ENCODE measurements around the gene SLC51B.

The SLC51B gene

GRCh38 chr15:65079580-65079979 lies 34.4 kb downstream of the SLC51B start:
- Histone ChIP-seq H3K9me3 (ENCODE audit: control insufficient read depth in 5 of 5, low read length in 5 of 5) (no peaks in the 10 kb centered on the region), H3K4me1 (ENCODE audit: control insufficient read depth in 5 of 5, insufficient read depth in 5 of 5, low read length in 5 of 5) (peaks cover 0 to 14% (median 11%) of the 10 kb centered on the region in 5 donors), H3K4me3 (ENCODE audit: low read depth in 1 of 5, low read length in 5 of 5) (no peak overlapping the region), H3K9ac (ENCODE audit: low read length in 5 of 5) (no peak overlapping the region), H3K27me3 (ENCODE audit: control insufficient read depth in 5 of 5, insufficient read depth in 4 of 5, low read length in 5 of 5) (peaks cover 16 to 38% (median 19%) of the 10 kb centered on the region in 5 donors), H3K36me3 (ENCODE audit: control insufficient read depth in 5 of 5, insufficient read depth in 5 of 5, low read length in 5 of 5) (no peaks in the 10 kb centered on the region), H3K27ac (ENCODE audit: low read depth, low read length) (no peak overlapping the region)

GRCh38 chr15:65081270-65081669 lies 36.1 kb downstream of the SLC51B start:
- Histone ChIP-seq H3K27ac (ENCODE audit: low read depth, low read length) (no peak overlapping the region), H3K4me3 (ENCODE audit: low read depth in 1 of 5, low read length in 5 of 5) (no peak overlapping the region), H3K36me3 (ENCODE audit: control insufficient read depth in 5 of 5, insufficient read depth in 5 of 5, low read length in 5 of 5) (no peaks in the 10 kb centered on the region), H3K27me3 (ENCODE audit: control insufficient read depth in 5 of 5, insufficient read depth in 4 of 5, low read length in 5 of 5) (peaks cover 18 to 38% (median 23%) of the 10 kb centered on the region in 5 donors), H3K4me1 (ENCODE audit: control insufficient read depth in 5 of 5, insufficient read depth in 5 of 5, low read length in 5 of 5) (peaks cover 0 to 23% (median 18%) of the 10 kb centered on the region in 5 donors), H3K9me3 (ENCODE audit: control insufficient read depth in 5 of 5, low read length in 5 of 5) (no peaks in the 10 kb centered on the region), H3K9ac (ENCODE audit: low read length in 5 of 5) (no peak overlapping the region)

- H3K4me1 ChIP-seq (ENCODE audit: control insufficient read depth in 5 of 5, insufficient read depth in 5 of 5, low read length in 5 of 5): peaks cover 0 to 25% (median 18%) of the 10 kb centered on the region in 5 donors
- no peaks in the 10 kb centered on the region for H3K9me3 ChIP-seq (ENCODE audit: control insufficient read depth in 5 of 5, low read length in 5 of 5)
- H3K36me3 ChIP-seq (ENCODE audit: control insufficient read depth in 5 of 5, insufficient read depth in 5 of 5, low read length in 5 of 5): no peaks in the 10 kb centered on the region
- H3K9ac ChIP-seq (ENCODE audit: low read length in 5 of 5): no peak overlapping the region
- H3K27ac ChIP-seq (ENCODE audit: low read depth, low read length): no peak overlapping the region
- peaks cover 17 to 35% (median 23%) of the 10 kb centered on the region in 5 donors for H3K27me3 ChIP-seq (ENCODE audit: control insufficient read depth in 5 of 5, insufficient read depth in 4 of 5, low read length in 5 of 5)
- H3K4me3 ChIP-seq (ENCODE audit: low read depth in 1 of 5, low read length in 5 of 5): no peak overlapping the region
Observed at GRCh38 chr15:65081758-65082157, 36.6 kb downstream of the SLC51B start.

- H3K4me1 ChIP-seq (ENCODE audit: control insufficient read depth in 5 of 5, insufficient read depth in 5 of 5, low read length in 5 of 5): peaks cover 1 to 31% (median 21%) of the 10 kb centered on the region in 5 donors
- no peaks in the 10 kb centered on the region for H3K36me3 ChIP-seq (ENCODE audit: control insufficient read depth in 5 of 5, insufficient read depth in 5 of 5, low read length in 5 of 5)
- H3K9me3 ChIP-seq (ENCODE audit: control insufficient read depth in 5 of 5, low read length in 5 of 5): no peaks in the 10 kb centered on the region
- peaks cover 10 to 29% (median 19%) of the 10 kb centered on the region in 5 donors for H3K27me3 ChIP-seq (ENCODE audit: control insufficient read depth in 5 of 5, insufficient read depth in 4 of 5, low read length in 5 of 5)
- H3K27ac ChIP-seq (ENCODE audit: low read depth, low read length): no peak overlapping the region
- H3K9ac ChIP-seq (ENCODE audit: low read length in 5 of 5): no peak overlapping the region
- no peak overlapping the region for H3K4me3 ChIP-seq (ENCODE audit: low read depth in 1 of 5, low read length in 5 of 5)
Observed at GRCh38 chr15:65082303-65082953, 37.2 kb downstream of the SLC51B start.

GRCh38 chr15:65083262-65083701 lies 38.1 kb downstream of the SLC51B start:
- Histone ChIP-seq H3K9me3 (ENCODE audit: control insufficient read depth in 5 of 5, low read length in 5 of 5) (no peaks in the 10 kb centered on the region), H3K36me3 (ENCODE audit: control insufficient read depth in 5 of 5, insufficient read depth in 5 of 5, low read length in 5 of 5) (no peaks in the 10 kb centered on the region), H3K9ac (ENCODE audit: low read length in 5 of 5) (no peak overlapping the region), H3K27me3 (ENCODE audit: control insufficient read depth in 5 of 5, insufficient read depth in 4 of 5, low read length in 5 of 5) (peaks cover 5 to 24% (median 19%) of the 10 kb centered on the region in 5 donors), H3K27ac (ENCODE audit: low read depth, low read length) (no peak overlapping the region), H3K4me3 (ENCODE audit: low read depth in 1 of 5, low read length in 5 of 5) (no peak overlapping the region), H3K4me1 (ENCODE audit: control insufficient read depth in 5 of 5, insufficient read depth in 5 of 5, low read length in 5 of 5) (peaks cover 4 to 33% (median 20%) of the 10 kb centered on the region in 5 donors)

- Histone ChIP-seq H3K9me3 (ENCODE audit: control insufficient read depth in 5 of 5, low read length in 5 of 5) (no peaks in the 10 kb centered on the region), H3K36me3 (ENCODE audit: control insufficient read depth in 5 of 5, insufficient read depth in 5 of 5, low read length in 5 of 5) (no peaks in the 10 kb centered on the region), H3K27me3 (ENCODE audit: control insufficient read depth in 5 of 5, insufficient read depth in 4 of 5, low read length in 5 of 5) (peaks cover 5 to 19% (median 13%) of the 10 kb centered on the region in 5 donors), H3K4me1 (ENCODE audit: control insufficient read depth in 5 of 5, insufficient read depth in 5 of 5, low read length in 5 of 5) (peaks cover 7 to 46% (median 32%) of the 10 kb centered on the region in 5 donors), H3K27ac (ENCODE audit: low read depth, low read length) (no peak overlapping the region), H3K9ac (ENCODE audit: low read length in 5 of 5) (no peak overlapping the region), H3K4me3 (ENCODE audit: low read depth in 1 of 5, low read length in 5 of 5) (no peak overlapping the region)
Observed at GRCh38 chr15:65084500-65085206, 39.5 kb downstream of the SLC51B start.

GRCh38 chr15:65085207-65085753 lies 40.1 kb downstream of the SLC51B start:
- Histone ChIP-seq H3K9me3 (ENCODE audit: control insufficient read depth in 5 of 5, low read length in 5 of 5) (no peaks in the 10 kb centered on the region), H3K36me3 (ENCODE audit: control insufficient read depth in 5 of 5, insufficient read depth in 5 of 5, low read length in 5 of 5) (no peaks in the 10 kb centered on the region), H3K27me3 (ENCODE audit: control insufficient read depth in 5 of 5, insufficient read depth in 4 of 5, low read length in 5 of 5) (peaks cover 5 to 16% (median 13%) of the 10 kb centered on the region in 5 donors), H3K4me1 (ENCODE audit: control insufficient read depth in 5 of 5, insufficient read depth in 5 of 5, low read length in 5 of 5) (peaks cover 7 to 48% (median 32%) of the 10 kb centered on the region in 5 donors), H3K27ac (ENCODE audit: low read depth, low read length) (no peak overlapping the region), H3K9ac (ENCODE audit: low read length in 5 of 5) (peak overlapping the region in 1 of 5 donors; percentile 13), H3K4me3 (ENCODE audit: low read depth in 1 of 5, low read length in 5 of 5) (no peak overlapping the region)

GRCh38 chr15:65085990-65086679 lies 40.9 kb downstream of the SLC51B start:
- Histone ChIP-seq H3K9ac (ENCODE audit: low read length in 5 of 5) (no peak overlapping the region), H3K4me3 (ENCODE audit: low read depth in 1 of 5, low read length in 5 of 5) (no peak overlapping the region), H3K27me3 (ENCODE audit: control insufficient read depth in 5 of 5, insufficient read depth in 4 of 5, low read length in 5 of 5) (peaks cover 5 to 16% (median 13%) of the 10 kb centered on the region in 5 donors), H3K27ac (ENCODE audit: low read depth, low read length) (no peak overlapping the region), H3K36me3 (ENCODE audit: control insufficient read depth in 5 of 5, insufficient read depth in 5 of 5, low read length in 5 of 5) (no peaks in the 10 kb centered on the region), H3K4me1 (ENCODE audit: control insufficient read depth in 5 of 5, insufficient read depth in 5 of 5, low read length in 5 of 5) (peaks cover 7 to 48% (median 32%) of the 10 kb centered on the region in 5 donors), H3K9me3 (ENCODE audit: control insufficient read depth in 5 of 5, low read length in 5 of 5) (no peaks in the 10 kb centered on the region)

- no peaks in the 10 kb centered on the region for H3K9me3 ChIP-seq (ENCODE audit: control insufficient read depth in 5 of 5, low read length in 5 of 5)
- H3K36me3 ChIP-seq (ENCODE audit: control insufficient read depth in 5 of 5, insufficient read depth in 5 of 5, low read length in 5 of 5): no peaks in the 10 kb centered on the region
- H3K4me3 ChIP-seq (ENCODE audit: low read depth in 1 of 5, low read length in 5 of 5): no peak overlapping the region
- H3K27ac ChIP-seq (ENCODE audit: low read depth, low read length): no peak overlapping the region
- peaks cover 7 to 52% (median 35%) of the 10 kb centered on the region in 5 donors for H3K4me1 ChIP-seq (ENCODE audit: control insufficient read depth in 5 of 5, insufficient read depth in 5 of 5, low read length in 5 of 5)
- H3K9ac ChIP-seq (ENCODE audit: low read length in 5 of 5): no peak overlapping the region
- peaks cover 5 to 13% (median 9%) of the 10 kb centered on the region in 5 donors for H3K27me3 ChIP-seq (ENCODE audit: control insufficient read depth in 5 of 5, insufficient read depth in 4 of 5, low read length in 5 of 5)
Observed at GRCh38 chr15:65086680-65087111, 41.5 kb downstream of the SLC51B start.
